Muscle of leg (tissue), 11 donors: ENCODE measurements around the gene CERS1. TPM values are rescaled to one million over a fixed set of nuclear protein-coding genes. Genes with fewer than 3 reads are reported as not detected.

Source experiments
- DNase-seq: peaks from one replicate; pipeline ENCODE4 v3.0.0; 2013
- H3K27ac ChIP-seq: one replicate; pipeline ENCODE4 v1.5.1; 2013; ENCODE audit warnings: mild to moderate bottlenecking, low read length, control low read depth
- H3K27me3 ChIP-seq: one replicate; pipeline ENCODE4 v1.6.1; 2013; ENCODE audit warnings: low read length; ENCODE audit not compliant: control insufficient read depth, insufficient read depth
- H3K36me3 ChIP-seq: one replicate; pipeline ENCODE4 v1.6.1; 2013; ENCODE audit warnings: low read length; ENCODE audit not compliant: control insufficient read depth, insufficient read depth
- H3K4me1 ChIP-seq: one replicate; pipeline ENCODE4 v1.6.1; 2013; ENCODE audit warnings: low read length; ENCODE audit not compliant: control insufficient read depth, insufficient read depth
- H3K4me3 ChIP-seq: one replicate; pipeline ENCODE4 v1.5.1; 2013; ENCODE audit warnings: low read length, control low read depth
- H3K9me3 ChIP-seq: replicated peaks from 2 replicates; pipeline ENCODE4 v1.6.1; 2013; ENCODE audit warnings: low read depth, low read length; ENCODE audit not compliant: control insufficient read depth
- WGBS: methylation state at CpG from one replicate; pipeline ENCODE4 v1.1.5; 2013; ENCODE audit warnings: missing lambda C conversion rate; ENCODE audit not compliant: insufficient coverage; 5-methylcytosine and 5-hydroxymethylcytosine counted together
- polyA plus RNA-seq, 8 donors: library from polyadenylated mRNA; unstranded; fragments of 120-200 nt; gene quantifications; one replicate each; pipeline versions ENCODE4 v1.2.1 to v1.2.3, GENCODE V29; 2013; ENCODE audit warnings: inconsistent platforms in 1 of 8, low replicate concordance in 1 of 8; ENCODE audit not compliant: insufficient read length in 8 of 8, insufficient read depth in 1 of 8
- total RNA-seq: library from RNA; stranded (reverse); fragments of 120-200 nt; gene quantifications from one replicate; pipeline ENCODE4 v1.2.4, GENCODE V29; 2013

CERS1 gene
- total and polyA plus RNA-seq, 9 donors = 15.3 to 41.2 (median 34.9) TPM

- 85% methylated on average over 6 of the region's 10 CpGs for WGBS
- H3K27me3 ChIP-seq = peaks cover 5% of the 10 kb centered on the region
- H3K27ac ChIP-seq = no peak overlapping the region
- no peaks in the 10 kb centered on the region for H3K9me3 ChIP-seq
- no peak for DNase-seq
- no peak overlapping the region for H3K4me3 ChIP-seq
- peaks cover 42% of the 10 kb centered on the region for H3K36me3 ChIP-seq
- H3K4me1 ChIP-seq = peaks cover 21% of the 10 kb centered on the region
Observed at GRCh38 chr19:18889949-18890745, 5.8 kb downstream of the CERS1 start.

- Histone ChIP-seq H3K36me3 (peaks cover 56% of the 10 kb centered on the region), H3K4me1 (no peaks in the 10 kb centered on the region), H3K27ac (no peak overlapping the region), H3K27me3 (no peaks in the 10 kb centered on the region), H3K9me3 (no peaks in the 10 kb centered on the region), H3K4me3 (no peak overlapping the region)
- no CpG with 5 or more reads among the region's 4 CpGs for WGBS
- no peak for DNase-seq
Observed at GRCh38 chr19:18886972-18887371, 9.0 kb downstream of the CERS1 start.

GRCh38 chr19:18883526-18884304 lies 12.2 kb downstream of the CERS1 start:
- H3K27me3 ChIP-seq = no peaks in the 10 kb centered on the region
- WGBS = 84% methylated on average over 27 of the region's 30 CpGs
- peaks cover 62% of the 10 kb centered on the region for H3K36me3 ChIP-seq
- no peak overlapping the region for H3K4me3 ChIP-seq
- no peaks in the 10 kb centered on the region for H3K4me1 ChIP-seq
- no peaks in the 10 kb centered on the region for H3K9me3 ChIP-seq
- DNase-seq = no peak
- no peak overlapping the region for H3K27ac ChIP-seq

GRCh38 chr19:18881491-18881890 lies 14.5 kb downstream of the CERS1 start:
- WGBS = 88% methylated on average over 7 of the region's 7 CpGs
- H3K36me3 ChIP-seq = peaks cover 75% of the 10 kb centered on the region

GRCh38 chr19:18879579-18880373 lies 16.2 kb downstream of the CERS1 start:
- Histone ChIP-seq H3K36me3 (peaks cover 71% of the 10 kb centered on the region), H3K9me3 (peaks cover 2% of the 10 kb centered on the region), H3K27me3 (no peaks in the 10 kb centered on the region), H3K4me1 (no peaks in the 10 kb centered on the region), H3K4me3 (no peak overlapping the region), H3K27ac (no peak overlapping the region)
- WGBS = 73% methylated on average over 13 of the region's 13 CpGs
- DNase-seq = no peak

More at GRCh38 chr19:18881491-18881890, 14.5 kb downstream of the CERS1 start:
- no peak overlapping the region for H3K4me3 ChIP-seq
- H3K27me3 ChIP-seq = no peaks in the 10 kb centered on the region
- no peak overlapping the region for H3K27ac ChIP-seq
- H3K9me3 ChIP-seq = peaks cover 2% of the 10 kb centered on the region
- H3K4me1 ChIP-seq = no peaks in the 10 kb centered on the region
- DNase-seq = no peak

GRCh38 chr19:18878858-18879578 lies 16.9 kb downstream of the CERS1 start:
- H3K9me3 ChIP-seq = peaks cover 2% of the 10 kb centered on the region
- no peaks in the 10 kb centered on the region for H3K4me1 ChIP-seq
- no peak overlapping the region for H3K27ac ChIP-seq
- H3K36me3 ChIP-seq = peaks cover 74% of the 10 kb centered on the region
- no peak for DNase-seq
- no peak overlapping the region for H3K4me3 ChIP-seq
- no peaks in the 10 kb centered on the region for H3K27me3 ChIP-seq
- 82% methylated on average over 31 of the region's 34 CpGs for WGBS

GRCh38 chr19:18878058-18878797 lies 17.7 kb downstream of the CERS1 start:
- no peak for DNase-seq
- Histone ChIP-seq H3K4me1 (no peaks in the 10 kb centered on the region), H3K9me3 (peaks cover 2% of the 10 kb centered on the region), H3K27me3 (no peaks in the 10 kb centered on the region), H3K4me3 (no peak overlapping the region), H3K27ac (no peak overlapping the region), H3K36me3 (peaks cover 66% of the 10 kb centered on the region)
- 85% methylated on average over 25 of the region's 25 CpGs for WGBS

- Histone ChIP-seq H3K4me1 (no peaks in the 10 kb centered on the region), H3K36me3 (peaks cover 62% of the 10 kb centered on the region), H3K9me3 (peaks cover 2% of the 10 kb centered on the region), H3K27ac (no peak overlapping the region), H3K4me3 (no peak overlapping the region), H3K27me3 (peaks cover 2% of the 10 kb centered on the region)
- 100% methylated on average over 6 of the region's 7 CpGs for WGBS
- DNase-seq = no peak
Observed at GRCh38 chr19:18876865-18877264, 19.1 kb downstream of the CERS1 start.

GRCh38 chr19:18875726-18876125 lies 20.2 kb downstream of the CERS1 start:
- H3K36me3 ChIP-seq = peaks cover 56% of the 10 kb centered on the region
- no peak overlapping the region for H3K4me3 ChIP-seq
- H3K27ac ChIP-seq = no peak overlapping the region
- peaks cover 10% of the 10 kb centered on the region for H3K27me3 ChIP-seq
- peaks cover 2% of the 10 kb centered on the region for H3K9me3 ChIP-seq
- DNase-seq = no peak
- peaks cover 1% of the 10 kb centered on the region for H3K4me1 ChIP-seq
- 100% methylated on average over 1 of the region's 5 CpGs for WGBS
